Measurements from ENCODE around the gene STXBP1. TPM values are rescaled to one million over a fixed set of nuclear protein-coding genes. Genes with fewer than 3 reads are reported as not detected.

STXBP1 gene
- total and polyA plus RNA-seq, 7 experiments from 2014 or later = 3.0 to 17.8 (median 13.5) TPM

DNA sequence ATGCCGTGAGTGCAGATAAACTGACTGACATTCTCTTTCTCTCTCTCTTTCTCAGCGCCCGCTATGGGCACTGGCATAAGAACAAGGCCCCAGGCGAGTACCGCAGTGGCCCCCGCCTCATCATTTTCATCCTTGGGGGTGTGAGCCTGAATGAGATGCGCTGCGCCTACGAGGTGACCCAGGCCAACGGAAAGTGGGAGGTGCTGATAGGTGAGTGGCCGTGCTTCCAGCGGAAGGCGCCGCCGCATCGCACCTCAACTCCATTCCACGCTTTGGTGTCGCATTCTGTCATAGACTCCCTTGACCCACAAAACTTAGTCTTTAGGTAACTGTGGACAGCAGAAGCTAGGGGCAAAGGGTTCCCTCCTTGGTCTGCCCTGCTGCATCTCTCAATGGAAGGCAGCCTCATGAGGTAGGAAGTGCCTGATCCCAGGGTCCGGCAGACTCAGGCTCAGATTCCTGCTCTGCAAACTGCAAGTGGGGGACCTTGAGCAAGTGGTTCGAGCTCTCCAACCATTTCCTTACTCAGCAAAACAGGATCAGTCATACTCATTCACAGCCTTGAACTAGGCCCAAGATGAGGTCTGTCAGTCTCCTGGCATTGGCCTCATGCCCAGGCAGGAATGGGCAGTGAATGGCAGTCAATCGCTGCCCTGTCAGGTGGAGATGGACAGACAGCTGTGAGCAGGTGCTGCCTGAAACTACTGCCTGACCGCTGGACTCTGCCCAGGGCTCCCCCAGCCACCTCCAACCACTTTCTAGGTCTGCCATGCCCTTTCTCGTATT is 70.5 kb downstream of the STXBP1 start:
- no peak for ATAC-seq
- Mint-ChIP-seq H3K9me3 (no peaks in the 10 kb centered on the region), H3K4me1 (no peaks in the 10 kb centered on the region), H3K36me3 (peaks cover 0 to 17% (median 4%) of the 10 kb centered on the region in 5 donors), H3K27me3 (no peaks in the 10 kb centered on the region), H3K4me3 (no peak overlapping the region), H3K27ac (no peak overlapping the region)
- Histone ChIP-seq H3K36me3 (ENCODE audit: control insufficient read depth in 2 of 3, insufficient read depth in 3 of 3, low read length in 3 of 3) (no peaks in the 10 kb centered on the region), H3K9me3 (ENCODE audit: control insufficient read depth in 2 of 3, low read length in 3 of 3) (no peaks in the 10 kb centered on the region), H3K27ac (ENCODE audit: low read depth, low read length) (no peak overlapping the region), H3K4me1 (ENCODE audit: control insufficient read depth in 2 of 2, insufficient read depth in 2 of 2, low read length in 2 of 2) (no peaks in the 10 kb centered on the region), H3K27me3 (ENCODE audit: control insufficient read depth in 2 of 2, insufficient read depth in 2 of 2, low read length in 2 of 2) (no peaks in the 10 kb centered on the region), H3K4me3 (ENCODE audit: low read length) (no peak overlapping the region)
- ChIA-PET CTCF (no interaction called here), POLR2A (no interaction called here)
- intact Hi-C loops (cut with micrococcal nuclease) = no loop called here
- no peak for DNase-seq

DNA sequence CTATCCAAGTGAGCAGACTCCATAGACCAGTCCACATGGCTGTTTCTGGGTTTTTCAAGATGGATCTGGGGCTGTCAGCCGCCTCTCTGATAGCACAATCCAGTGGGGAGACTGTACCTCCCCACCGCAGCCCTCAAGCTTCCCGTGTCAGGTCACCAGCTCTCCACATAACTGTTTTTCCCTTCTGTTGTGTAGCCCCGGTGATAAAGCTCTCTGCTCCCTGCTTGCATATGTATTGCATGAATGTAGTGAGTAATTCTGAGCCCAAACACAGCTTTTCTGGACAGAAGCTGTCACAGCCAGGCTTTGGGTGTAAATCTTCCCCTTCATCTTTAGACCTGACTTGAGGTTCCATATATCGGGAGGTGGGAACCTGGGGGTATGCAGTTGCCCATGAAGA is 71.6 kb downstream of the STXBP1 start:
- Histone ChIP-seq H3K36me3 (ENCODE audit: control insufficient read depth in 2 of 3, insufficient read depth in 3 of 3, low read length in 3 of 3) (no peaks in the 10 kb centered on the region), H3K27ac (ENCODE audit: low read depth, low read length) (no peak overlapping the region), H3K27me3 (ENCODE audit: control insufficient read depth in 2 of 2, insufficient read depth in 2 of 2, low read length in 2 of 2) (no peaks in the 10 kb centered on the region), H3K4me1 (ENCODE audit: control insufficient read depth in 2 of 2, insufficient read depth in 2 of 2, low read length in 2 of 2) (no peaks in the 10 kb centered on the region), H3K4me3 (ENCODE audit: low read length) (no peak overlapping the region), H3K9me3 (ENCODE audit: control insufficient read depth in 2 of 3, low read length in 3 of 3) (no peaks in the 10 kb centered on the region)
- ATAC-seq (no peak), DNase-seq (no peak)
- Mint-ChIP-seq H3K4me1 (no peaks in the 10 kb centered on the region), H3K27ac (no peak overlapping the region), H3K27me3 (no peaks in the 10 kb centered on the region), H3K9me3 (no peaks in the 10 kb centered on the region), H3K4me3 (no peak overlapping the region), H3K36me3 (peaks cover 0 to 17% (median 4%) of the 10 kb centered on the region in 5 donors)
- intact Hi-C loops (cut with micrococcal nuclease) = no loop called here
- CTCF ChIA-PET = no interaction called here
- POLR2A ChIA-PET = no interaction called here

DNA sequence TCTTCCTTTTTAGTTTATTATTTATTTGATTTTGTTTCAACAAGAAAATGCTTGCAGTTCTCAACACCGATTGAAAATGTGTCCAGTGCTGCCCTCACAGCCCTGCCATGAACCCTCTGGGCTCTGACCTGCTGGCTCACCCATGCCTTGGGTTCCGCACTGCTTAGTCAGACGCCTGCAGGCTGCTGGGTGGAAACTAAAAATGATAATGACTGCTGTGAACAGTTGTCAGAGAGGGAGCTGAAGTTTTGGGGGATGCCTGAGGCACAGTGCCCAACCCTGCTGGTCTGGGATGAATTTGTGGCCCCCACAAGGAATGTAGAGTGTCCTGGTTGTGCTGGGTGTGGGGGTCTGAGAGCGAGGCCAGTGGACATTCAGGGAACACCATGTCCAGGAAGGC is 72.5 kb downstream of the STXBP1 start:
- H3K36me3 Mint-ChIP-seq = peaks cover 0 to 15% (median 4%) of the 10 kb centered on the region in 5 donors
- DNase-seq = no peak
- POLR2A ChIA-PET = no interaction called here

DNA sequence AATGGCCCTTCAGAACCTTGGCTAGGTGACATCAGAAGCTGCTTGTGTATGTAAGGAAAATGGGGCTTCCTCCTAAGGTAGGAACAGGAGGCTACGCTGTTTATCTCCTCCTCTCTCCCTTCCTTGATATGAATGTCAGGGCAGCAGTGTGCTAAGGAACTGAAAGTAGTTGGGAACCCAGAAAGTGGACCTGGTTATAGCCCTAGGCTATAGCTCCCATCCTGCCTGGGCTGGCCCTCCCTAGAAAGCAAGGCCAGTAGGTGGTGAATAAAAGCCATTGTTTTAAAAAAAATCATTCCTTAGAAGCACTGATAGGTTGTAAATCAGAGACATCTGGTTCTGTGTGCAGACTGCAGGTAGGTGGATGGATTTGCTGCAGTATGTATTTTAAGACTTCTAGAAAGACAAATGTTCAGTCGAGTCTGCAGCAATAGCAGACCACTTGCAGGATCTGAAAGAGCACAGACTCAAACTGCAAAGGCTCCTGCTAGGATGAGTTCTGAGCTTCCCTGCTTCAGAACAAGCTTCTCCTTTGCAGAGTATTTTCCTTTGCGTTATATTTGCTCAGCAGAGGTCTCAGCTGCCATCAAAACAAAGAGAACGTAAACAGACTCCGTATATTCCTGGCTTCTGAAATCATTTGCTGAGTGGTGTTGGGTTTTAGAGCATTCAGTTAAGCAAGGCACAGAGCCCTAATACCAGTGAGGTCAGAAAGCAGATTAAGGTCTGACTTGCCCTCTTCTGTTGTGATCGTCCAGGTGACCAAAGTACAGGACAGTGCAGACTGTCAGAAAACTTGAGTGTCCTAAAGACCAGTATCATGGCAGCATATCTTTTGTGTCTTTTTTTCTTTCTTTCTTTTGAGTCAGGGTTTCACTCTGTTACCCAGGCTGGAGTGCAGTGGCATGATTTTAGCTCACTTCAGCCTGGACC is 74.7 kb downstream of the STXBP1 start:
- peaks cover 0 to 11% (median 0%) of the 10 kb centered on the region in 5 donors for H3K36me3 Mint-ChIP-seq
- POLR2A ChIA-PET = interaction anchor here (0.7 kb wide), 1 partner anchor 79 kb away, joined by 3 read pairs; no protein-coding TSS in a partner anchor
- H3K9me3 ChIP-seq (ENCODE audit: control insufficient read depth in 2 of 3, low read length in 3 of 3) = no peaks in the 10 kb centered on the region
- H3K27me3 ChIP-seq (ENCODE audit: control insufficient read depth in 2 of 2, insufficient read depth in 2 of 2, low read length in 2 of 2) = no peaks in the 10 kb centered on the region
- H3K9me3 Mint-ChIP-seq = no peaks in the 10 kb centered on the region
- intact Hi-C loops (cut with micrococcal nuclease) = no loop called here
- DNase-seq (no peak), ATAC-seq (no peak)
- H3K27ac ChIP-seq (ENCODE audit: low read depth, low read length) = no peak overlapping the region
- H3K4me3 ChIP-seq (ENCODE audit: low read length) = no peak overlapping the region
- H3K27ac Mint-ChIP-seq = no peak overlapping the region
- H3K27me3 Mint-ChIP-seq = no peaks in the 10 kb centered on the region
- H3K36me3 ChIP-seq (ENCODE audit: control insufficient read depth in 2 of 3, insufficient read depth in 3 of 3, low read length in 3 of 3) = no peaks in the 10 kb centered on the region
- no peaks in the 10 kb centered on the region for H3K4me1 ChIP-seq (ENCODE audit: control insufficient read depth in 2 of 2, insufficient read depth in 2 of 2, low read length in 2 of 2)
- no peaks in the 10 kb centered on the region for H3K4me1 Mint-ChIP-seq
- no peak overlapping the region for H3K4me3 Mint-ChIP-seq
- CTCF ChIA-PET = interaction anchor here (0.5 kb wide), 1 partner anchor 97 kb away, joined by 4 read pairs; no protein-coding TSS in a partner anchor

More for the DNA sequence above, 72.5 kb downstream of the STXBP1 start:
- Mint-ChIP-seq H3K27me3 (no peaks in the 10 kb centered on the region), H3K4me1 (no peaks in the 10 kb centered on the region), H3K27ac (peak overlapping the region in 1 of 9 donors; percentile 22), H3K4me3 (no peak overlapping the region), H3K9me3 (no peaks in the 10 kb centered on the region)
- Histone ChIP-seq H3K27me3 (ENCODE audit: control insufficient read depth in 2 of 2, insufficient read depth in 2 of 2, low read length in 2 of 2) (no peaks in the 10 kb centered on the region), H3K4me1 (ENCODE audit: control insufficient read depth in 2 of 2, insufficient read depth in 2 of 2, low read length in 2 of 2) (no peaks in the 10 kb centered on the region), H3K27ac (ENCODE audit: low read depth, low read length) (no peak overlapping the region), H3K9me3 (ENCODE audit: control insufficient read depth in 2 of 3, low read length in 3 of 3) (no peaks in the 10 kb centered on the region), H3K36me3 (ENCODE audit: control insufficient read depth in 2 of 3, insufficient read depth in 3 of 3, low read length in 3 of 3) (no peaks in the 10 kb centered on the region), H3K4me3 (ENCODE audit: low read length) (no peak overlapping the region)
- CTCF ChIA-PET = interaction anchor here (0.6 kb wide), 1 partner anchor 115 kb away, joined by 4 read pairs; no protein-coding TSS in a partner anchor
- intact Hi-C loops (cut with micrococcal nuclease) = no loop called here
- no peak for ATAC-seq

DNA sequence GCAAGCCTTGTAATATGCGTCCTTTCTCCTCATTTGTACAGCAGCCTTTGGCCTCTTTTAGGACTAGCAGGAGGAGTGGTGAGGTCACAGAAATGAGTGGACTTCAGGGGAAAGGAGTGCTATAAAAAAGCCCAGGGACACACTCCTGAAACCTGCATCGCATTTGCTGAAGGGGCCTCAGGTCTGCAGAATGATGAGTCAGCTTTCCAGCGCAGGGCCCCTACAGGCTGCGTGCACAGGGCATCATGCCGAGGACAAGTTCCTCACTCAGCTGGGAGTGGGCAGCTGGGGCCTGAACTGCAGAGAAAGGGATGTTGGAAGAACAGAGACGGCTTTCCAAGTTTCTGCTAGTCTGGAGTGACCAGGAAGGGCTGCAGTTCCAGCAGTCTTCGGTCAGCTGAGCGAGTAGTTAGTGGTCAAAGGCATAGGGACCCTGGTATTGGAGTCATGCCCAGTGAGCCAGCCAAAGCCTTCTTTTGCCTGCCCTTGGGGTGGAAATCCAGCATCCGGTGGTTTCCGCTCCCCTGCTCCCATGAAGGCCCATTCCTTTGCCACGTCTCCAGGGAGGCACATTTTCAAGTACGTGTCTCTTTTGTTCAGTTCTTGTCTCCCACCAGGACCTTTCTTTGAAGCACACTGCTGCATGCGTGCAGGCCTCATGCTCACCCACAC is 77.4 kb downstream of the STXBP1 start:
- no peak overlapping the region for H3K4me3 ChIP-seq (ENCODE audit: low read length)
- no peak for DNase-seq
- no peak for ATAC-seq
- intact Hi-C loops (cut with micrococcal nuclease) = no loop called here
- H3K36me3 ChIP-seq (ENCODE audit: control insufficient read depth in 2 of 3, insufficient read depth in 3 of 3, low read length in 3 of 3) = no peaks in the 10 kb centered on the region
- H3K9me3 ChIP-seq (ENCODE audit: control insufficient read depth in 2 of 3, low read length in 3 of 3) = no peaks in the 10 kb centered on the region
- H3K4me1 ChIP-seq (ENCODE audit: control insufficient read depth in 2 of 2, insufficient read depth in 2 of 2, low read length in 2 of 2) = no peaks in the 10 kb centered on the region
- H3K4me3 Mint-ChIP-seq = no peak overlapping the region
- H3K27ac ChIP-seq (ENCODE audit: low read depth, low read length) = no peak overlapping the region
- no peaks in the 10 kb centered on the region for H3K4me1 Mint-ChIP-seq
- no peaks in the 10 kb centered on the region for H3K27me3 ChIP-seq (ENCODE audit: control insufficient read depth in 2 of 2, insufficient read depth in 2 of 2, low read length in 2 of 2)
- peaks cover 0 to 15% (median 0%) of the 10 kb centered on the region in 5 donors for H3K36me3 Mint-ChIP-seq
- CTCF ChIA-PET = no interaction called here
- no peaks in the 10 kb centered on the region for H3K27me3 Mint-ChIP-seq
- no peak overlapping the region for H3K27ac Mint-ChIP-seq
- POLR2A ChIA-PET = no interaction called here
- H3K9me3 Mint-ChIP-seq = no peaks in the 10 kb centered on the region

DNA sequence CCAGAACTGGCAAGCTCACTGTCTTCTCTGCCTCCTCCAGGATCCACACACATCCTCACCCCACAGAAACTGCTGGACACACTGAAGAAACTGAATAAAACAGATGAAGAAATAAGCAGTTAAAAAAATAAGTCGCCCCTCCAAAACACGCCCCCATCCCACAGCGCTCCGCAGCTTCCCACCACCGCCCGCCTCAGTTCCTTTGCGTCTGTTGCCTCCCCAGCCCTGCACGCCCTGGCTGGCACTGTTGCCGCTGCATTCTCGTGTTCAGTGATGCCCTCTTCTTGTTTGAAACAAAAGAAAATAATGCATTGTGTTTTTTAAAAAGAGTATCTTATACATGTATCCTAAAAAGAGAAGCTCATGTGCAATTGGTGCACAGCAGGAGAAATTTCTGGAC is 78.7 kb downstream of the STXBP1 start:
- H3K27me3 Mint-ChIP-seq = no peaks in the 10 kb centered on the region
- Histone ChIP-seq H3K27ac (ENCODE audit: low read depth, low read length) (no peak overlapping the region), H3K9me3 (ENCODE audit: control insufficient read depth in 2 of 3, low read length in 3 of 3) (no peaks in the 10 kb centered on the region), H3K27me3 (ENCODE audit: control insufficient read depth in 2 of 2, insufficient read depth in 2 of 2, low read length in 2 of 2) (no peaks in the 10 kb centered on the region), H3K36me3 (ENCODE audit: control insufficient read depth in 2 of 3, insufficient read depth in 3 of 3, low read length in 3 of 3) (no peaks in the 10 kb centered on the region), H3K4me3 (ENCODE audit: low read length) (no peak overlapping the region), H3K4me1 (ENCODE audit: control insufficient read depth in 2 of 2, insufficient read depth in 2 of 2, low read length in 2 of 2) (no peaks in the 10 kb centered on the region)
- H3K36me3 Mint-ChIP-seq = peaks cover 0 to 12% (median 0%) of the 10 kb centered on the region in 5 donors
- H3K9me3 Mint-ChIP-seq = no peaks in the 10 kb centered on the region
- H3K4me3 Mint-ChIP-seq = no peak overlapping the region
- no peak for ATAC-seq
- no peak for DNase-seq
- ChIA-PET CTCF (no interaction called here), POLR2A (interaction anchor here (0.6 kb wide), 1 partner anchor 31 kb away, joined by 4 read pairs; no protein-coding TSS in a partner anchor)
- intact Hi-C loops (cut with micrococcal nuclease) = no loop called here
- H3K27ac Mint-ChIP-seq = no peak overlapping the region
- peaks cover 0 to 7% (median 0%) of the 10 kb centered on the region in 7 donors for H3K4me1 Mint-ChIP-seq
